Measurements from ENCODE around the gene DNAH6.
A peak's percentile ranks its signal among the peaks of the same experiment; 100 is the strongest.

DNAH6 gene

DNA sequence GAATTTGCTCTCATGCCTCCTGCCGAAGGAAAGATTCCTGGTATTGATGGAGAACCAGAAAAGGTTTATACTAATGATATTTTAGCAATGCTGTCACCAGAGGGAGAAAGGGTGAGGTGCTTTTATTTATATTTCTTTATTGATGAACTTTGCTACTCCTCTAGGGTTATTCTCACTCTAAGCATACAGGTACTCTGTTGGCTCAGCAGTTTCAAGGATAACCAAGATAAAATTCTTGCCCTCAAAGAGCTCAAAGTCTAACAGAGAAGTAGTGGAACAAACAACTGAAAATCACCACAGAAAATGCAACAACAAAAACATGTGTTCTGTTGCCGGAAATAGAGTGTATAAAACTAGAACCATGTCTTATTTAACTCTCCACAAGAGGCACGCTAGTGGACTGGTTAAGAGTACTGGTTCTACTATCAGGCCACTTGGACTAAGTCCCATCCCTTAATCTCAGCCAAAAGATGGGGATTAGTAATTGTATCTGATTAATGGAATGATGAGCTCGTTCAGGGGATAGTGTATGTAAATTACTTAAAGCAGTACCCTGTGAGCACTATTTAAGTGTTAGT, 103.6 kb downstream of the DNAH6 start:
- H3K4me3 ChIP-seq (ENCODE audit: low read depth, low read length), result no peak overlapping the region
- TF ChIP-seq CTCF (conservative IDR thresholded peaks at IDR 0.05; ENCODE audit: low read depth, low read length), result no peak
- no peak for DNase-seq (ENCODE audit: low read depth)

DNA sequence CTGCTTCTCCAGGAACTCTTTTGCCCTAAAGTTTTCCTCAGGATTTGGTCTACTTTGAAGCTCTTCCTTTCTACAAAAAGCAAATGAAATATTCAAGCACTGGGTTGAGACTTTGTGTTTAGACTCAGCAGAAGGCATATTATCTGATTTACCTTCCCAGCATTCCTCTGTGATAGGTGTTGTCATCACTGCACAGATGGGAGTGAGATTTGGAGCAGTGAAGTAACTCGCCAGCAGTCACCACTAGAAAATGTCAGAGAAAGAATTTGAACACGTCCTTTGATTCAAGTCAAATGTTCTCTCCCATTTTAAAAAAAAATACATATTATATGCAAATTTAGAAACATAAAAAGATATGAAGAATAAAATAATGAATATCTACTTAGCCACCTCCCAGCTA, 112.2 kb downstream of the DNAH6 start:
- no peak for DNase-seq (ENCODE audit: low read depth)

GRCh38 chr2:84629550-84629949, 113.3 kb downstream of the DNAH6 start:
- H3K4me3 ChIP-seq (ENCODE audit: low read depth, low read length), result no peak overlapping the region
- no peak for TF ChIP-seq CTCF (conservative IDR thresholded peaks at IDR 0.05; ENCODE audit: low read depth, low read length)
- no peak for DNase-seq (ENCODE audit: low read depth)

More for the DNA sequence above, 112.2 kb downstream of the DNAH6 start:
- H3K4me3 ChIP-seq (ENCODE audit: low read depth, low read length), result no peak overlapping the region
- TF ChIP-seq CTCF (conservative IDR thresholded peaks at IDR 0.05; ENCODE audit: low read depth, low read length), result no peak

DNA sequence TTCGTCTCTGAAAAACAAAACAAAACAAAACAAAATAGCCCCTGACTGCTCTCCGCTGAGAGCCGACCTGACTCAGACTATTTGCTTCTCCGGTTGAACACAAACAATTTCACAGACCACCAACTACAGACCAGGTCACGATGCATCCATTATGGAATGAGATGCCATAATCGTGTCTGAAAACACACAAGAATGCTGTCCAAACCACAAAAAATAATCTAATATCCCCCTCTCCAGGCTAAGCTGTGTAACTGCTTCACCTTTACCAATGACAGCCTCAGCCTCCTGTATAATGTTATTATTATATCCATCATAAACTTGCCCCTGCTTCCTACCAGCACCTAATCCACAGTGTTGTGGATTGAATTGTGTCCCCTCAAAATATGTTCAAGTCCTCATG, 114.7 kb downstream of the DNAH6 start:
- peak; percentile 75 for DNase-seq (ENCODE audit: low read depth)
- no peak overlapping the region for H3K4me3 ChIP-seq (ENCODE audit: low read depth, low read length)
- TF ChIP-seq CTCF (conservative IDR thresholded peaks at IDR 0.05; ENCODE audit: low read depth, low read length), result peak; percentile 69

GRCh38 chr2:84631985-84632384, 115.7 kb downstream of the DNAH6 start:
- no peak for DNase-seq (ENCODE audit: low read depth)
- no peak overlapping the region for H3K4me3 ChIP-seq (ENCODE audit: low read depth, low read length)
- no peak for TF ChIP-seq CTCF (conservative IDR thresholded peaks at IDR 0.05; ENCODE audit: low read depth, low read length)

DNA sequence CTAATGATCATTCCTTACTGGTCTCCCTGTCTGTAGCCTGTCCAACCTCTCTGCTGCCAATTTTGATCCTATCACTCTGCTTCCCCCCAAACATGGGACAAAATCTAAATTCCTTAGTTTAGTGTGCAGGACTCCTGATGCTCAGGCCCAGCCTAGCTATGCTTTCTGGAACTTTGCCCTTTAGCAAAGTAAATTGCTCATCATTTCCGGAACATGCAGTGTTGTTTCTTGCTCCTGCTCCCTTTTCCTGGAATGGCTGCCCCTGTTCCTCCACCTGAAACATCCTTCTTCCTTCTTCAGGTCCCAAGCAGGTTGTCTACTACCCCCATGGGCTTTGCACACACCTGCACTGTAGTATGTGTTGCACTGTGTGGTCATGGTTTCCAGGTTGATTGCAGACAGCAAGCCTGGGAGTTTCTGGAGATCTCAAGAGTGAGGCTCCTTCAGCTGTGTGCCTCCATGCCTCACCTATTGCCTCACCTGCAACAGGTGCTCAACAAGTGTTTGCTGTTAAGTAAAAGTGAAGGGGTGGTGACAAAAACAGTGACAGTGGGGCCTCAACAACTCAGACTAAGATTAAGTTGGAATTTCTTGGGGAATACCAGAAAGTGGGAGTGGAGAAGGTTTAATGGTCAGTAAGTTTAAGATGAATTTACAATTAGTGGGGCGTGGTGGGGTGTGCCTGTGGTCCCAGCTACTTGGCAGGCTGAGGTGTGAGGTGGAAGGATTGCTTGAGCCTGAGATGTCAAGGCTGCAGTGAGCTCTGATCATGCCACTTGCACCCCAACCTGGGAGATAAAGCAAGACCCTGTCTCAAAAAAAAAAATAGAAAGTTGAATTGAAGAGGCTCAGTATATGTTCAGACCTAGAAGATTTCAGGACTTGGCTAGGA, 120.0 kb downstream of the DNAH6 start:
- no peak for TF ChIP-seq CTCF (conservative IDR thresholded peaks at IDR 0.05; ENCODE audit: low read depth, low read length)
- H3K4me3 ChIP-seq (ENCODE audit: low read depth, low read length), result no peak overlapping the region
- DNase-seq (ENCODE audit: low read depth), result no peak
